Measurements from ENCODE around the gene DOK4.

Gene DOK4

GRCh38 chr16:57517397-57518367 lies 31.4 kb upstream of the DOK4 start:
- H3K4me1 Mint-ChIP-seq: peaks cover 15% of the 10 kb centered on the region
- H3K27ac Mint-ChIP-seq: no peak overlapping the region
- H3K9me3 Mint-ChIP-seq: no peaks in the 10 kb centered on the region
- H3K4me3 Mint-ChIP-seq: no peak overlapping the region
- H3K27me3 Mint-ChIP-seq (ENCODE audit: low read depth): peaks cover 3% of the 10 kb centered on the region
- peaks cover 60% of the 10 kb centered on the region for H3K36me3 Mint-ChIP-seq (ENCODE audit: low read depth)
- no peak for TF ChIP-seq CTCF (IDR thresholded peaks at IDR 0.05; ENCODE audit: unreplicated experiment in 3 of 3)

GRCh38 chr16:57516773-57517172 lies 30.5 kb upstream of the DOK4 start:
- H3K4me3 Mint-ChIP-seq: no peak overlapping the region
- H3K4me1 Mint-ChIP-seq: peaks cover 15% of the 10 kb centered on the region
- no peaks in the 10 kb centered on the region for H3K9me3 Mint-ChIP-seq
- H3K27me3 Mint-ChIP-seq (ENCODE audit: low read depth): peaks cover 3% of the 10 kb centered on the region
- TF ChIP-seq CTCF (IDR thresholded peaks at IDR 0.05; ENCODE audit: unreplicated experiment in 3 of 3): no peak
- peak overlapping the region in 2 of 3 experiments; percentile 6 for H3K27ac Mint-ChIP-seq
- peaks cover 54% of the 10 kb centered on the region for H3K36me3 Mint-ChIP-seq (ENCODE audit: low read depth)

- Mint-ChIP-seq H3K9me3 (no peaks in the 10 kb centered on the region), H3K4me1 (peaks cover 15% of the 10 kb centered on the region), H3K36me3 (ENCODE audit: low read depth) (peaks cover 53% of the 10 kb centered on the region), H3K27ac (peak overlapping the region in 2 of 3 experiments; percentile 1 to 2), H3K4me3 (no peak overlapping the region), H3K27me3 (ENCODE audit: low read depth) (peaks cover 3% of the 10 kb centered on the region)
- no peak for TF ChIP-seq CTCF (IDR thresholded peaks at IDR 0.05; ENCODE audit: unreplicated experiment in 3 of 3)
These were observed 30.0 kb upstream of the DOK4 start for GRCh38 chr16:57516176-57516725.

- no peak overlapping the region for H3K4me3 Mint-ChIP-seq
- H3K4me1 Mint-ChIP-seq: peaks cover 15% of the 10 kb centered on the region
- H3K36me3 Mint-ChIP-seq (ENCODE audit: low read depth): peaks cover 49% of the 10 kb centered on the region
These were observed 28.7 kb upstream of the DOK4 start for GRCh38 chr16:57514791-57515600.

GRCh38 chr16:57514371-57514770 lies 28.1 kb upstream of the DOK4 start:
- Mint-ChIP-seq H3K27me3 (ENCODE audit: low read depth) (peaks cover 5% of the 10 kb centered on the region), H3K9me3 (no peaks in the 10 kb centered on the region), H3K4me3 (no peak overlapping the region), H3K27ac (peak overlapping the region; percentile 92 to 95 (median 94)), H3K36me3 (ENCODE audit: low read depth) (peaks cover 46% of the 10 kb centered on the region), H3K4me1 (peaks cover 15% of the 10 kb centered on the region)
- no peak for TF ChIP-seq CTCF (IDR thresholded peaks at IDR 0.05; ENCODE audit: unreplicated experiment in 3 of 3)

More at GRCh38 chr16:57514791-57515600, 28.7 kb upstream of the DOK4 start:
- Mint-ChIP-seq H3K9me3 (no peaks in the 10 kb centered on the region), H3K27me3 (ENCODE audit: low read depth) (peaks cover 3% of the 10 kb centered on the region), H3K27ac (peak overlapping the region; percentile 1 to 94 (median 23))
- TF ChIP-seq CTCF (IDR thresholded peaks at IDR 0.05; ENCODE audit: unreplicated experiment in 3 of 3): no peak
